Activated T-cell treated with anti-CD3 and anti-CD28 coated beads for 4 hours (primary cell): ENCODE results near the gene VPS37B.
"Not testable (repeated sequence)": the region's sequence is repeated elsewhere in the genome, so short reads cannot be mapped to it uniquely, and the experiment has no call there.

Experiments
- DNase-seq: peaks from one replicate; pipeline ENCODE4 v3.0.0-alpha.2; 2020

VPS37B gene, protein sequence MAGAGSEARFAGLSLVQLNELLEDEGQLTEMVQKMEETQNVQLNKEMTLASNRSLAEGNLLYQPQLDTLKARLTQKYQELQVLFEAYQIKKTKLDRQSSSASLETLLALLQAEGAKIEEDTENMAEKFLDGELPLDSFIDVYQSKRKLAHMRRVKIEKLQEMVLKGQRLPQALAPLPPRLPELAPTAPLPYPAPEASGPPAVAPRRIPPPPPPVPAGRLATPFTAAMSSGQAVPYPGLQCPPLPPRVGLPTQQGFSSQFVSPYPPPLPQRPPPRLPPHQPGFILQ

DNA sequence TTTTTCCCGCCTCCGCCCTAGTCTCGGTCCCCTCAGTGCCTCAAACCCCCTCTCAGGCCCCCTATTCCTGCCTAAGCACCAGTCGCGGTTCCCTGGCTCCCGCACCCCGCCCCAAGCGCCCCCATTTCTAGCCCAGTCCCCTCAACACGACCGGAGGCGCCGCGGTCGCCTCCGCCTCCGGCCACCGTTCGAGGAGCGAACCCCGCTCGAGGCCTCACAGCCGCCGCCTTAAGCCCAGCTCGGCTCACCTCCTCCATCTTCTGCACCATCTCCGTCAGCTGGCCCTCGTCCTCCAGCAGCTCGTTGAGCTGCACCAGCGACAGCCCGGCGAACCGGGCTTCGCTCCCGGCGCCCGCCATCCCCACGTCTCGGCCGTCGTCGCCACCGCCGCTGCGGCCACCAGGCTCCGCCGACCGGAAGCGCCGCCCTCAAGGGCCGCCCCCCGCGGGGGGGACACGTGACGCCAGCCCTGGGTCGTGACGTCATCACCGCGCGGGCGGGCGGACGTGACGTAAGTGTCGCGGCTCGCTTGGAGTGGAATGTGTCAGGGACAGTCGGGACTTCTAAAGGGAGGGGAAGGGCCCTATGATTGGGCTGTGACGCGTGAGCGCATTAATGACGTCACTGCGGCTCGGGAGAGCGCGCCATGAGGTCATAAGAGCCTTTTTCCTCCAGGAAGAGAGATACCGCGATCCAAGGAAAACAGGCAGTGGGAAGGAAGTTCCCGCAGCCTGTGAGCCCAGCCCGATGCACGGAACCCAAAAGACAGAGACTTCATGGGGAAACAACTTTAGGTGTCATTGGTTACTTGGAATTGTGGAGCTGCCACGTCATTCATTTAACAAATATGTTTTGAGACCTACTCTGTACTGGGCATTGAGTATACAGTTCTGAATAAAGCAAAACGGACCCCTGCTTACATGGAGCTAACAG lies at the start of gene VPS37B:
TSS of gene VPS37B (minus strand) at position 421 of the 933 bp plus-strand sequence. CDS start at position 359, 62 bp downstream.
- peak; percentile 87 for DNase-seq

- DNase-seq, result no peak
These were observed 49.0 kb upstream of the VPS37B start for GRCh38 chr12:122944605-122945592.

DNA sequence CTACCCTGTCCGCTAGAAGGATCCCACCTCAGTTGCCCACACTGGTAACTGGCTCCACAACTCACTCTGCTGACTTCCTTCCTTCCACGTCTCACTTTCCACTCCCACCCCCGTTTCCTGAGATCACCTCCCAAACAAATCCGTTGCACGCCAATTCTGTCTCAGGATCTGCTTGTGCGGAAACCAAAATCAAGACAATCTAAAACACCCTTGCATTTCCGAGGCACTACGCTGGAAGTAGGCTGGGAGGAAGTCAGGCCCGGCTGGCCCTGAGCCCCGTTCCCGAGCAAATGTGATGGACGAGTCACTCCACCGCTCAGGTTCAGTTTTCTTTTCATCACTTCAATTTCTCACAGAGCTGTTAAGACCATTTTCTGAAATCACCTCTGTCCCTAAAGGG lies 47.3 kb upstream of the VPS37B start:
- no peak for DNase-seq

DNA sequence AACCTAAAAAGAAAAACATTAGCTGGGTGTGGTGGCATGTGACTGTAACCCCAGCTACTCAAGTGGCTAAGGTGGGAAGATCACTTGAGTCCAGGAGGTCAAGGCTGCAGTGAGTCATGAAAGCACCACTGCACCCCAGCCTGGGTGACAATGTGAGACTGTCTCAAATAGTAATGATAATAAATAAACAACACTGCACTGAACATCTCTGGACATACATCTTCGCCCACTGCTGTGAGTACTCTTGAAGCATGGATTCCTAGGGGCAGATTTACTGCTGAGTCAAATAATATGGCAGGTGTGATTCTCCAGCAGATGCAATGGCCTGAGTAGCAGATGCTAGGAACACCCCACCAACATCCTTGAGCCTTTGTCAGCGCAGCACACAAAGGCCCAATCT lies 46.7 kb upstream of the VPS37B start:
- DNase-seq, result no peak

DNA sequence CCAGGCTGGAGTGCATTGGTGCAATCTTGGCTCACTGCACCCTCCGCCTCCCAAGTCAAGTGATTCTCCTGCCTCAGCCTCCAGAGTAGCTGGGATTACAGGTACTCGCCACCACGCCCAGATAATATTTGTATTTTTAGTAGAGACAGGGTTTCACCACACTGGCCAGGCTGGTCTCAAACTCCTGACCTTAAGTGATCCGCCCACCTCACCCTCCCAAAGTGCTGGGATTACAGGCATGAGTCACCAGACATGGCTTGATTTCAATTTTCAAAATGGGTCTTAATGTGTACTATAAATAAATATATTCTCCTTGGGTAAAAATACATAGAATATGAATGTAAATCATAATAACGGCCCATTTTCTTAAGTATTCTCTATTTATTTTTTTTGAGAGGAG lies 45.4 kb upstream of the VPS37B start:
- DNase-seq, result not testable (repeated sequence)

DNA sequence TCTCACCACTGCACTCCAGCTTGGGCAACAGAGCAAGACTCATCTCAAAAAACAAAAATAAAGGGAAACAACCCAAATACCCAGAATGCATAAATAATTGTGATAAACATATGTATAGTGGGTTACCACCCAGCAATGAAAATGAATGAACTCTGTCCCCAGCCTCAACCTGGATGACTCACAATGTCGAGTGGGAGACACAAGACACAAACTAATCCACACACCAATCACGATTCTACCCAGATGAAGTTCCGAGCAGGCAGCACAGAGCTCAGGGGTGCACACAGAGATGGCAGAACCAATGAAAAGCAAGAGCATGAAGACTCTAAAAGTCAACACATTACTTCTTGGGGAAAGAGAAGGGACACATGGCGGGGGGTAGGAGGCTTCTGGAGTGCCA lies 43.2 kb upstream of the VPS37B start:
- no peak for DNase-seq

- no peak for DNase-seq
These were observed 41.7 kb upstream of the VPS37B start for GRCh38 chr12:122937622-122938091.

- DNase-seq, result no peak
These were observed 39.4 kb upstream of the VPS37B start for GRCh38 chr12:122935318-122935717.

GRCh38 chr12:122934722-122935121 lies 38.8 kb upstream of the VPS37B start:
- no peak for DNase-seq

DNA sequence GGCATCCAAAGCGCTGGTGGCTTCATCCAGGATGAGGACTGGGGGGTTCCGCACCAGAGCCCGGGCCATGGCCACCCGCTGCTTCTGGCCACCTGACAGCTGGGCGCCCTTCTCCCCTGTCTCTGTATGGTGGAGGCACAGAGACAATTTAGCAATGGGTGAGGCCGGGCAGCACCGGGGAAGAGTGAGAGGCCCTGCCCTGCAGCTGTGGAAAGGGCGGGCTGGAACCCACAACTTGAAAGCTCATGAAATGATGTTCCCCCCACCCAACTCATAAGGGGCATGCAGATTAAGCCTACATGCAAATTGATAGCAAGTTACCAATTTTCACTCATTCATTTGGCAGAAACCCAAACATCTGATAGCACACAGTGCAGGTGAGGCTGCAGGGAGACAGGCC lies 36.3 kb upstream of the VPS37B start:
- no peak for DNase-seq

DNA sequence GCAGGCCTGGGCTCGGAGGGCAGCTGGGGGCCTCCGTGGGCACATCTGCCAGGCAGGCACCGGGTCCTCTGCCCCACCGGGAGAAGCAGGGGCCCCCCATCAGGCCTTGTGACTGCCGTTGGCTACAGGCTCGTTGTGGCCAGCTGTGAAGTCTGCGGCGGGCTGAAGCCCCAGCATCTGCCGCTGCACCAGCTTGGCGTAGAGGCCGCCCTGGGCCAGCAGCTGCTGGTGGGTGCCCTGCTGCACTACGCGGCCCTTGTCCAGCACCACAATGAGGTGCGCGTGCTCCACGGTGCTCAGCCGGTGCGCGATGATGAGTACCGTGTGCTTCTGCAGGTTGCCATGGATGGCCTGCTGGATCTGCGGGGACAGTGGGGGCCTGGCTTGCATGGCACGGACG lies 33.9 kb upstream of the VPS37B start:
- no peak for DNase-seq

- DNase-seq, result no peak
These were observed 33.2 kb upstream of the VPS37B start for GRCh38 chr12:122929148-122929538.

- DNase-seq, result no peak
These were observed 32.7 kb upstream of the VPS37B start for GRCh38 chr12:122928404-122929147.

DNA sequence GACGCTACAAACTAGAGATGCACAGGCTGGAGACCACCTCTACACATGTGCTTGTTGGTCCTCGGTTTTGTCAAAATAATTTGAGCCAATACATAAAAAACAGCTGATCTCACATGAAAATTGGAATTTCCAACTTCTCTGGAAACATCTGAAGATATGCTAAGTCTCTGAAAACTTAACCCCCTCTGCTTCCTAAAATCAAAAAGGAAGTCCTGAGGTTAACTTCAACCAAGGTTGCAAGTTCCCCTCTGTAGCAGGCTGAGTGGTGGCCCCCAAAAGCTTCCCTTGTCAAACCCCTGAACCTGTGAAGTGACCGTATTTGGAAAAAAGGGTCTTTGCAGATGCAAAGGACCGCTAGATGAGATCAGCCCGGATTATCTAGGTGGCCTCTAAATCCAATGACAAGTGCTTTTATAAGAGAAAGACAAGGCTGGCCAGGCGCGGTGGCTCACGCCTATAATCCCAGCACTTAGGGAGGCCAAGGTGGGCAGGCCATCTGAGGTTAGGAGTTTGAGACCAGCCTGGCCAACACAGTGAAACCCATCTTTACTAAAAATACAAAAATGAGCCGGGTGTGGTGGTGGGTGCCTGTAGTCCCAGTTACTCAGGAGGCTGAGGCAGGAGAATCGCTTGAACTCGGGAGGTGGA lies 32.0 kb upstream of the VPS37B start:
- no peak for DNase-seq

DNA sequence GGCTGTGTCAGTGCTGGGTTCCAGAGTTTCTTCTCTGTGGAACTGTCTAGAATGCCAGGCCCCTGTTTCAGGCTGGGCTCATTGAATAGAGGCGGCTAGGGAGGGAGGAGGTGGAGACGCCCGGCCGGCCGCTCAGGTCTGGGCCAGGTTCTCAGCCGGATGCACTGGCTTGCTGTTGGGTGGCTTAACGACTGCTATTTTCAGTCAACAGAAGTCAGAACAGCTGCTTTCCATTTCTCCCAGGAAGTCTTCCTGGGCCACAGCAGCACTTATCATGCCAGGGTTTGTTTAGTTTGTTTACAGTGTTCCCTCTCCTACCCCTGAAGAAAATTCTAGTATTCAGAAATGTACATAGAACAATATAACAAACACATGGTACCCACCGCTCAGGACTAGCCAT lies 26.0 kb upstream of the VPS37B start:
- no peak for DNase-seq

DNA sequence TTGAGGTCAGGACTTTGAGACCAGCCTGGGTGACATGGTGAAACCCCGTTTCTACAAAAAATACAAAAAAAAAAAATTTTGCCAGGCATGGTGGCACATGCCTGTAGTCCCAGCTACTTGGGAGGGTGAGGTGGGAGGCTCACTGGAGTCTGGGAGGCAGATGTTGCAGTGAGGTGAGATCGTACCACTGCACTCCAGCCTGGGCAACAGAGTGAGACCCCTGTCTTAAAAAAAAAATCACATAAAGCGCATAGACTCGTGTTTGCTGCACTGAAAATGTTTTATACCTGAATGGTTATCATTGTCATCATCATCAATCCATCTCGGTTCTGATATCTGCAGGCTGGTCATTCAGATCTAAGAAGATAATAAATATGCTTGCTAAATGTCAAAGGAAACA lies 24.8 kb upstream of the VPS37B start:
- no peak for DNase-seq

DNA sequence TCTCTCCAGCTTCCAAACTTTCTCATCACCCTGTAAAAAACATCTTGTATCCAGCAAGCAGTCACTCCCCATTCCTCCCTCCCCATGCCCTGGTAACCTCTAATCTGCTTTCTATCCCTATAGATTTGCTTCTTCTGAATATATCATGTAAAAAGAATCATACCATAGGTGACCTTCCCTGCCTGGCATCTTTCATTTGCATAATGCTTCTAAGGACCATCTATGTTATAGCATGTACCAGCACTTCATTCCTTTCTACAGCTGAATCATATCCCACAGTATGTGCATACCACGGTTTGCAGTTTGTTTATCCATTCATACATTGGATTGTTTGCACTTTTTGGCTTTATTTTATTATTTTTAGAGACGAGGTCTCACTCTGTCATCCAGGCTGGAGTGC lies 22.9 kb upstream of the VPS37B start:
- DNase-seq, result no peak

- no peak for DNase-seq
These were observed 21.7 kb upstream of the VPS37B start for GRCh38 chr12:122917507-122918121.

DNA sequence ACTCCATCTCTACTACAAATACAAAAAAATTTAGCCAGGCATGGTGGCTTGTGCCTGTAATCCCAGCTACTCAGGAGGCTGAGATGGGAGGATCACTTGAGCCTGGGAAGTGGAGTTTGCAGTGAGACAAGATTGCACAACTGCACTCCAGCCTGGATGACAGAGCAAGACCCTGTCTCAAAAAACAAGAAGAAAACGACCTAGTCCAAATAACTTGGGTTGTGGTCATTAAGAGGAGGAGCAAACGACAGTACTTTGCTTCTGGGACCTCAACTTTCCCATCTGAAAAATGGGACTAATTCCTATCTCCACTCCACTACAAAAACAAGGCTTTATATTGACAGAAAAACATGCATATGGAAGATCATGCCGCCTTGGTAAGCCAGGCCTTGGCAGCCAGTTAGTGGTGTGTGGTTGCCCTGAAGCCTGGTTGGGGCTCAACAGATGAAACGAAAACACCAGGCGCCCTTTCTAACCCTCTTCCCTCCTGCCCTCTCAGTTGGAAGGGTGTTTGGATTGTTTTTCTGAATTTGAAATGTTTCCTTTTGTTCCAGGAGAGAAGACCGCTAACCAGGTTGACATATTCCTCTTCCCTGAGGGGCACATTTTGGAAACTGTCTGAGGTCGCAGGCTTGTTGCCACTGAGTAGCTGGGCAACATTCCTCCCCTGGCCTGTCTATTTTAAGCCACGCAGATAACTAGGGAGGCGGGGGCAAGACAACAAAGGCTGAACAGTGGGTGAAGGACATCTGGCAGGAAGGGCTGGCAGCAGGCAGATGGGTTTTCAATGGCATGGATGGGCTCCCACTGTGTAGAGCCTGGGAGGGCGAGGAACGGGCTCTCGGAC lies 13.7 kb upstream of the VPS37B start:
- no peak for DNase-seq

DNA sequence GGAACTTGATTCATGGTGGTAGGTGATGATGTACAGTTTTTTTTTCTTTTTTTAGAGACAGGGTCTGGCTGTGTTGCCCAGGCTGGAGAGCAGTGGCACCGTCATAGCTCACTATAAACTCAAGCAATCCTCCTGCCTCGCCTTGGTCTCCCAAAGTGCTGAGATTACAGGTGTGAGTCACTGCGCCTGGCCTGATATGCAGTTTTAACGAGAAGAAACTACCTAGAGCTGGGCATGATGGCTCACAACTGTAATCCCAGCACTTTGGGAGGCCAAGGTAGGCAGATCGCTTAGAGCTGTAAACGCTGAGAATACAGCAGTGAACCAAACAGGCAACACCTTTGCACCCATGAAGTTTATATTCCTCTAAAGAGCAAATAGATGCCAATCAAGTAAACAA lies 13.0 kb upstream of the VPS37B start:
- no peak for DNase-seq
